GM19324 (cell line): ENCODE data around the gene GABRB1.

ENCODE experiments used
- ATAC-seq: cut with Tn5 transposase; IDR thresholded peaks from one replicate; pipeline ENCODE4 v1.9.1; 2021; ENCODE audit warnings: mild to moderate bottlenecking, moderate library complexity; ENCODE audit not compliant: unreplicated experiment, low FRiP score

GABRB1 gene

GRCh38 chr4:47442980-47443379, 411.6 kb downstream of the GABRB1 start:
- no peak for ATAC-seq

DNA sequence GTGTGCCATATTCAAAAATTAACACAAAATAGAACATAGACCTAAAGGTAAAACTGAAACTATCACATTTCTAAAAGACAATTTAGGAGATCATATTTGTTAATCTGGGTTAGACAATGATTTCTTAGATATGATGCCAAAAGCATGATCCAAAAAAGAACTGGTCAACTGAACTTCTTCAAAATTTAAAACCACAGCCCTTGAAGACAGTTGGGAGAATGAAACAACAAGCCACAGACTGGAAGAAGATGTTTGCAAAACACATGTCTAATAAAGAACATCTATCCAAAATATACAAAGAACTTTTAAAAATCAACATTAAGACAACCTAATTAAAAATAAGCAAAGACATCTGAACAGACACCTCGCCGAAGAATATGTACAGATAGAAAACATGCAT, 412.7 kb downstream of the GABRB1 start:
- no peak for ATAC-seq

- no peak for ATAC-seq
These were observed 420.3 kb downstream of the GABRB1 start for GRCh38 chr4:47451657-47452056.

DNA sequence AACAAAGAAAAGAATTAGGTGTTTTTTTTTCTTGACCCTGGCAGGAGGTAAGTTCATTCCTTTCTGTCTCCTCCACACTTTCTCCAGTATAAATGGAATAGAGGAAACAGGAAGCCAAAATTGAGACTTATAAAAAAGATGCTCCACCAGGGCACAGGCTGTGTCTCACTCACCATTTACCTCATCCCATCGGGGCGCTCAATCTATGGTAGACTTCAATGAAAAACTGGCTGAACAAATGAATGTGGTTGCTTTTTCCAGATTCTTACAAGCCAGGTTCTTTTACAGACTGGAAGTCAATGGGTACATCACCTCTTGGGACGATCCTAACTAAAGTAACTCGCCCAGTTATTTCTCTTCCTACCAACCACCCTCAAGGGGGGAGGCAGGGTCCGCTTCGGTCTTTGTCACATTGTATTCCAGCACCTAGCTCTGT, 431.4 kb downstream of the GABRB1 start:
- ATAC-seq, result no peak

GRCh38 chr4:47463235-47463956, 432.0 kb downstream of the GABRB1 start, which contains the start of gene COMMD8:
COMMD8 (minus strand) TSS chr4:47463702; CDS start chr4:47463651, 51 bp downstream.
- ATAC-seq, result peak; percentile 97

DNA sequence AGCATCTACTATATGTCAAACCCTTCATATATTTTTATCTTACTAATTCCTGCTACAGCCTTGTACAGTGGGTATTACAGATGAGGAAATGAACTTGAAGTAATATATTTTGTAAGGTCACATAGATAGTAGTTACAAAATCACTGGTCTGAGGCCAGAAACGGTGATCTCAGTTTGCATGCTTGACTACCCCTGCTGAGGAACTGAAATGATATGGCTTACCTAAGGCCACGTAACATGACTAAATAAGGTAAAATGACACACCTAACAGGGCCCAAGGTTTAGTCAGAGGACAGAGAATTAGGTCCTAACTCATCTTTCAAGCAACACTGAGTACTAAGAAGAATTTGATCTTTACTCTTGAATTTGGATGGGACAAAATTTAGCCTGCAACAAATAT, 433.6 kb downstream of the GABRB1 start:
- no peak for ATAC-seq

GRCh38 chr4:47466056-47466785, 434.9 kb downstream of the GABRB1 start:
- ATAC-seq, result no peak

DNA sequence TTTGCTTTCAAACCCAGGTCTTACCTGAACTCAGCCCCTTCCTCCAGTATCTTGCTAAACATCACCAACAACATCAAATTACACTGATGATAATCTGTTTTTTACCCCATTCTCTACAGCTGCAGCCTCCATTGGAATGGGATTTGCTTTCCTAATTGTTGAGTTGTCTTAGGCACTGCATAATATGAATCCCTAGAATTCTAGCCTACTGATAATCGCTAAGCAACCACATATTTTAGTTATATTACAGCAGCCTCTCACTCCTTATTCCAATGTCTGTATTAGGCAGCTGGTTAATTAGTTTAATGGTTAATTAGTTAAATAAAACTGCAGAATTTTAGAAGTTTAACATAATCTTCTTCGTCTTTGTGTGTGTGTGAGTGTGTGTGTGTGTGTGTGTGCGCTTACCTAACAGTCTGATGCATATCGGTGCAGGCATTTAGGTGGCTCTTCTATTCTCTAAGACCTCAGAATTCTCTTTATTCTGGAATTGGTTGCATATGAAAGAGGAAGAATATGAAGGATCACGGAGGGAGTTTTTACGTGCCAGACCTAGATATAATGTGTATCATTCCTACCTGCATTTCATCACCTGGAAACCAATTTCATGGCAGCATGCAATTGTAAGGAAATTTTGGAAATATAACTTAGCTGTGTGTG, 437.5 kb downstream of the GABRB1 start:
- no peak for ATAC-seq

DNA sequence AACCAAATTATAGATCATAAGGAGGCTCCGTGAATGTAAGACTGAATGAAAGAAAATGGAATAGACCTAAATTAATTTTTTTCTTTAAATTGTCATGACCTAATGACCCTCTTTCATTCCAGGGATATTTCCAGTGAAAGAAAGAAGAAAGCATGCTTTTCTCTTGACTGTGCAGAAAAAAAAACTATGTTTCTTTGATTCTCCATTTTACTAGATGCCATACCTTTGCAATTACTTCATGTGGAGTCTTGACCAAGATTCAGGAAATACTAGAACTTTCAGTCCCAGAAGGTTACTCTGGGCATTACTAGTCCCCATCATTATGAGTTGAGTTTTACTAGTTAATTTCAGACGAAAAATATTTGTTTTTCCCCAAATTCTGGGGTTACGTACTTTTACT, 438.6 kb downstream of the GABRB1 start:
- no peak for ATAC-seq

DNA sequence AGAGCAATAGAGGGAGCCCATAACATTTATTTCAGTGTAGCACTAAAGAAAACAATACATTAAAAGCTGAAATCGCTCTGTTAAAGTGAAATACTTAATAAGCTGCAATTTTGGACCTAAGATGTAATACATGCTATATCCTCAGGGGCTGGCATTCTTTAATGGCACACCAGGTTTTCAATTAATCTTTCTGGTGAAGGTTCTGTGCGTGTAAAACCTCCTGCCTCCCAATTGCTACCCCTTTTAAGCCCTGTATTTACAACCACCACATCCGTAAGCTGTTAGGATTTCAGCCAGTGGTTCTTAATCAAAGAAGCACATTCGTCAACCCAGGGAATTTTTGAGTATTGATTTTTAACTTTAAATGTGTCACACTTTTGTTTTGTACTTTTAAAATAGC, 439.7 kb downstream of the GABRB1 start:
- ATAC-seq, result no peak

- no peak for ATAC-seq
These were observed 440.2 kb downstream of the GABRB1 start for GRCh38 chr4:47471591-47471990.

GRCh38 chr4:47473141-47473750, 441.9 kb downstream of the GABRB1 start:
- ATAC-seq, result no peak

DNA sequence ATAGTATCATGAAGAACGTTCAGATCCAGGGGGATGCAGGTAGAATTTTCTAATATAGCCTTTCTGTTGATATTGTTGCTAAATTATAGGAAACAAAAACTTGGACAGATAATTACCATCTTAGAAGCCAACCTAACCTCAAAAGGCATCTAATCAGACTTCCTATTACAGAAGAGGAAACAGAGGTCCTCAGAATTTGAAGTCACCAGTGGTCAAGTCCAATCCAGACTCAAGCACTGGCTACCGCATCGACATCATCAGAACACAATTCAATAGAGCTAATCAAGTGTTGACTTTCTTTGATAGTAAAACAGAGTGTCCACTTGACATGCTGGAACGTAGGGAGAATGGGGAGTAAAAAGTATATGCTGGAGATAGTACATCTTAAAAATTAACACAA, 443.4 kb downstream of the GABRB1 start:
- no peak for ATAC-seq

DNA sequence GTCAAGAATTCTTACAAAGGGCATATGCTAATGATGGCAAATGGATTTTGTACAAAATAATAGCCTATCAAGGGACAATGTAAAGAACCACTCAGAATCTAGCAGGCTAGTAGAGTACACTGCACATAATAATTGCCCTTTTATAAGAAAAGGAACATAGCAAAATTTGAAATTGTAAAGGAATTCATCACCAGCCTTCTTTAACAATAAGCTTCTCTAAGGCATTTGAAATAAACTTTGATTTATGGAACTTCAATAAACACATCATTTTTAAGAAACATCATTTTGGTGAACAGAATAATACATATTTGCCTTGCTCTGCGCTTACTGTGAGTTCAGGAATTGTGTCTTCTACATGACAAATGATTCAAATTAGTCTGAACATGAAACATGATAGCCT, 444.0 kb downstream of the GABRB1 start:
- ATAC-seq, result no peak
